T1000 (cell line): Measurements from ENCODE around the gene FASLG.

Source experiments
- DNase-seq: peaks from one replicate; lab custom pipeline; 2025; ENCODE audit warnings: mixed read lengths; lab: John Stamatoyannopoulos, UW

FASLG gene

GRCh38 chr1:172646653-172647052 lies 12.2 kb upstream of the FASLG start:
- no peak for DNase-seq

GRCh38 chr1:172647110-172647564 lies 11.8 kb upstream of the FASLG start:
- no peak for DNase-seq

- DNase-seq: no peak
Measured at GRCh38 chr1:172647987-172648386, 10.9 kb upstream of the FASLG start.

- no peak for DNase-seq
Measured at GRCh38 chr1:172650474-172651193, 8.3 kb upstream of the FASLG start.

- DNase-seq: no peak
Measured at GRCh38 chr1:172653015-172653709, 5.7 kb upstream of the FASLG start.

- DNase-seq: peak; percentile 18
Measured at GRCh38 chr1:172654535-172654934, 4.4 kb upstream of the FASLG start.

GRCh38 chr1:172656576-172656975 lies 2.3 kb upstream of the FASLG start:
- DNase-seq: no peak

GRCh38 chr1:172657586-172657985 lies 1.3 kb upstream of the FASLG start:
- DNase-seq: no peak

GRCh38 chr1:172661107-172661506 lies 2.2 kb downstream of the FASLG start:
- DNase-seq: no peak

- no peak for DNase-seq
Measured at GRCh38 chr1:172662464-172663109, 3.7 kb downstream of the FASLG start.

GRCh38 chr1:172663732-172664131 lies 4.8 kb downstream of the FASLG start:
- no peak for DNase-seq

- no peak for DNase-seq
Measured at GRCh38 chr1:172668097-172668496, 9.2 kb downstream of the FASLG start.

GRCh38 chr1:172669011-172669410 lies 10.1 kb downstream of the FASLG start:
- no peak for DNase-seq

- DNase-seq: no peak
Measured at GRCh38 chr1:172670316-172670715, 11.4 kb downstream of the FASLG start.

- no peak for DNase-seq
Measured at GRCh38 chr1:172670791-172671190, 11.9 kb downstream of the FASLG start.

GRCh38 chr1:172671591-172671990 lies 12.7 kb downstream of the FASLG start:
- peak; percentile 15 for DNase-seq

GRCh38 chr1:172672720-172673119 lies 13.8 kb downstream of the FASLG start:
- DNase-seq: no peak

- no peak for DNase-seq
Measured at GRCh38 chr1:172673761-172674160, 14.9 kb downstream of the FASLG start.

GRCh38 chr1:172674831-172675613 lies 16.1 kb downstream of the FASLG start:
- no peak for DNase-seq

- DNase-seq: no peak
Measured at GRCh38 chr1:172679000-172679772, 20.3 kb downstream of the FASLG start.

GRCh38 chr1:172680244-172680643 lies 21.3 kb downstream of the FASLG start:
- no peak for DNase-seq
